Endometrial microvascular endothelial cells (primary cell): ENCODE measurements around the gene C16orf96. TPM values are rescaled to one million over a fixed set of nuclear protein-coding genes. Genes with fewer than 3 reads are reported as not detected.

ENCODE experiments used
- in situ Hi-C: cut with HindIII; loops from 2 replicates; pipeline ENCODE4 v1.10.0; 2017; ENCODE audit warnings: low sequenced_read_pairs, low pct_unique_long_range_greater_than_20kb; ENCODE audit errors: inconsistent ontology term
- total RNA-seq: library from RNA; depleted of rRNA; stranded (reverse); fragments of >200 nt; gene quantifications from one replicate; pipeline ENCODE4 v1.2.3, GENCODE V29; 2015; ENCODE audit errors: inconsistent ontology term

Gene C16orf96
- total RNA-seq, 1 donor from 2014 or later: not detected

GRCh38 chr16:4591706-4592470 is 35.7 kb downstream of the C16orf96 start:
- in situ Hi-C loops: no loop called here

GRCh38 chr16:4593086-4593485 is 36.9 kb downstream of the C16orf96 start:
- in situ Hi-C loops: no loop called here

GRCh38 chr16:4594433-4595410 is 38.6 kb downstream of the C16orf96 start:
- in situ Hi-C loops: no loop called here

DNA sequence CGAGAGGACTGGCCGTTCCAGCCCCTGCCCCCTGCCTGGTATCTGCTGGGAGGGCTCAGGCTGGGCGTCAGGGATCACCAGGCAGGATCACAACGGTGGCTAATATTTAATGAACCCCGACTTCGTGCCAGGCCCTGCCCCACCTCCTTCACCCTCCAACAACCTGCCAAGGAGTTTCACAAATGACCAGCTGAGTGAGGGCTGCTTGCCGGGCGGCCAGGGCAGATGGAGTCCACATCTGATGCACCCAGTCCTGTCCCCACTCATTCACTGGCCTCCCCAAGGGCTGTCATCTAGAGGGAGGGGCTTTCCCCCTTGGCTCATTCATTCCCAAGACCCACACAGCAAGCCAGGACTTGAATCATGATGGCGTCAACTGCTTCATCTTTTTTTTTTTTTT is 41.0 kb downstream of the C16orf96 start:
- in situ Hi-C loops: no loop called here

DNA sequence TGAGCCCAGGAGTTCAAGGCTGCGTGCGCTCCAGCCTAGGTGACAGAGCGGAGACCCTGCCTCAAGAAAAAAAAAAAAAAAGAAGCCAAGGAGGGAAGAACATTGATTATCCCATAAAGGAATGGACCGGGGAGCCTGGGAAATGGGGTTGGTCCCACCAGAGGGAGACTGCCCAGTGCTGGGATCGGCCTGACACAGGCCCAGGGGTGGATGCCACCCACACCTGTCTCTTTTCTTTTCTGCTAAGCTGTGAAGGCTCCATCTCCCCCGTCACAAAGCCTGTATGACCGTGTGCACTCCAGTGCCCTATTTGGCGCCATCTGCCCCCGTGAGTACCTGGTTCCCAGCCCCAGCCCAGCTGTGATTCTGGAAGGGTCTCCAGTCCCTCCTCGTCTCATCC is 42.9 kb downstream of the C16orf96 start:
- in situ Hi-C loops: no loop called here

- in situ Hi-C loops: no loop called here
These were observed 43.4 kb downstream of the C16orf96 start for GRCh38 chr16:4599545-4599944.

DNA sequence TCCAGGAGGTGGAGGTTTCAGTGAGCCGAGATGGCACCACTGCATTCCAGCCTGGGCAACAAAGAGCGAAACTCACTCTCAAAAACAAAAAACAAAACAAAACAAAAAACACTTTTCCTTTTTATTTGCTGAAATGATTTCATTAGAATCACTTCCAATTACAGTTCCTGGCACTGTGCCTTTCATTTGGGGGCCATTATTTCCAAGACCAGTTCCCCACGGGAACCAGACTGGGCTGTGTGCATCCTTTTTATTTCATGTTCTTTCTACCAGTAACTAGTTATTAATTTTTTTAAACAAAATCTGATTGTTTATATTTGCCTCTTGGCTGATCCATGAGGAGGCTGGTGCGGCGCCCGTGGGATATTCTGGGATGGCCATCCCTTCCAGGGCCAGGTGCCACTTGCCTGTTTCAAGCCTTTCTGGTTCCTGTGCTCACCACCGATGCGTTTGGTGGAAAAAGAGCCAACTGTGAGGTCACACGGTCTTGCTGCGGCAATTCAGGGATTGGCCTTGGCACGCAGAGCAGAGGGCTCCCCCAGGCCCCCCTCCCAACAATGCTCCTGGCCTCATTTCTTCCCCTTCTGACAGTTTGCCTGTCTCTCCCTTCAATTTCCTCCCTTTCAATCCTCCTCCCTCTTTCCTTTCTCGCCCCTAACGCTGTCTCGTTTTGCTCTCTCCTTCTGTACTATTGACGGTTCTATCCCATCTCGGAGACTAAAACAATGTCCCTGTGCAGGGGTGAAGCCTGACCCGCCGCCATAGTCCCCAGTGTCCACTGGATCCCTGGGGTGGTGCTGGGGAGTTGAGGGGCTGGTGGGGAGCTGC is 45.1 kb downstream of the C16orf96 start:
- in situ Hi-C loops: no loop called here

DNA sequence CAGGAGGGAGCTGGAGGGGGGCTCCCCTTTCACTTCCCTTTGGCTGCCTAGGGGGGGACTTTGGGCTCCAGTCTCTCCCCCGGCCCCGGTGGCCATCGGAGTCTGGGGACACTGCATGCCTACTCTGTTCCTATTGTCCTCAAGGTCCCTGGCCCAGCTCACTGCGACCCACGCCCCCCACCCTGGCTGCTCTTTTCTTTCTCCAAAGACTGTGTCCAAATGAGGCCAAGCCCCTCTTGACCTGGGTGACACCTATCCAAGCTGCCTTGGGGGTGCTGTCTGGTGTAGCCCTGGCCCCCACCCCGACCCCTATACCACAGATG is 45.7 kb downstream of the C16orf96 start:
- in situ Hi-C loops: no loop called here

DNA sequence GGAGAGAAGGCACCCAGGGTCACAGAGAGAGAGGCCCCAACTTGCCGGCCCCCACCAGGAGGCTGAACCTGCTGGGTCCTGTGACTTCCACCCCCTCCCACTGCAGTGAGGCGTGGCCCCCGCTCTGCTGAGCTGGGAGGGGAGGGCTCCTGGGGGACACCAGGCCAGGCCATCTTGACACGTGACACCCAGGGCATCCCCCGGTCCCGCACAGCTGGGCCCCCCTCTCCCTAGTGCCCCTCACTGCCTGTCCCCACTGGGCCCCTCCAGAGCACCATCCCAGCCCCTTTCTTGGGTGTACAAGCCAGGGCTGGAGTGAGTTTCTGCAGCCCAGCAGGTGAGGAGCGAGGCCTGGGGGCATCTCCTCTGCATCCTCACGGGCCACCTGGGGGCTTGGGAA is 46.2 kb downstream of the C16orf96 start:
- in situ Hi-C loops: no loop called here

DNA sequence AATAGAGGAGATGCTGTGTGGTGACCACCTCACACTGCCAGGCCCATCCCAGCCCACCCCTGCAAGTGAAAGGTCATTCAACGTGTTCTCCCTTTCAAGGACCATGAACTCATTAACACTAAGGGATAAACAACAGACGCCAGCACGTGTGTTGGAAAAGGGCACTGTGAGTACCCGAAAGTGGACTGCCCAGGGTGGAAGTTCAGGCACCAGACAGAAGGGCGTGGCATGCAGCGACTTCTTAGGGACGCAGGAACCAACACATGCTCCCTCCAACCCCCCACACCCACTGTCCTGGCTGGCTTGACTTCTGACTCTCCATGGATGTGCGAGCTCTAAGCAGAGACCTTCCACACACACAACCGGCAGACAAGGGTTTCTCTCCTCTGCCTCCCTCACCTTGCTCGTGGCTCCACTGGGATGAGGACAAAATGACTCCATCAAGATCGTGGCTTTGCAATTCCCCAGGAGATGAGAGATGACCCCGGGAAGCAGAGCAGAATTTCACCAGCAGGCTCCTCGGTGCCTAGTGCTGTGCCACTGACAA is 47.6 kb downstream of the C16orf96 start:
- in situ Hi-C loops: no loop called here

GRCh38 chr16:4604401-4604800 is 48.3 kb downstream of the C16orf96 start:
- in situ Hi-C loops: no loop called here

DNA sequence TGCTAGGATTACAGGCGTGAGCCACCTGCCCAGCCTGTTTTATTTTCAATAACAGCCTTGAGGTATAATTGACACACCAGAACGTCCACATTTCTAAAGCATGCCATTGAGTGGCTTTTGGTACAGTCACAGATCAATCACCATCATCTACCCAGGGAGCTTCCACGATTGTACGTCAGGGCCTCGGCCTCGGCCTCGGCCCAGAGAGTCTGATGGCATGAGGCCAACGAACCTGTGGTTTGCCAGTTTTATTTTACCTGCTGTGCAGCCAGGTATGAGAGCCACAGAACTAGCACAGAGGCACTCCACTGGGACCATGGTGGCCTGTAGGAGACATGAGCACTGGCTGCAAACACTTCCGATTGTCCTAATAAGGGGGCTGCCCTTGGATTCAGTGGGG is 50.2 kb downstream of the C16orf96 start:
- in situ Hi-C loops: no loop called here

DNA sequence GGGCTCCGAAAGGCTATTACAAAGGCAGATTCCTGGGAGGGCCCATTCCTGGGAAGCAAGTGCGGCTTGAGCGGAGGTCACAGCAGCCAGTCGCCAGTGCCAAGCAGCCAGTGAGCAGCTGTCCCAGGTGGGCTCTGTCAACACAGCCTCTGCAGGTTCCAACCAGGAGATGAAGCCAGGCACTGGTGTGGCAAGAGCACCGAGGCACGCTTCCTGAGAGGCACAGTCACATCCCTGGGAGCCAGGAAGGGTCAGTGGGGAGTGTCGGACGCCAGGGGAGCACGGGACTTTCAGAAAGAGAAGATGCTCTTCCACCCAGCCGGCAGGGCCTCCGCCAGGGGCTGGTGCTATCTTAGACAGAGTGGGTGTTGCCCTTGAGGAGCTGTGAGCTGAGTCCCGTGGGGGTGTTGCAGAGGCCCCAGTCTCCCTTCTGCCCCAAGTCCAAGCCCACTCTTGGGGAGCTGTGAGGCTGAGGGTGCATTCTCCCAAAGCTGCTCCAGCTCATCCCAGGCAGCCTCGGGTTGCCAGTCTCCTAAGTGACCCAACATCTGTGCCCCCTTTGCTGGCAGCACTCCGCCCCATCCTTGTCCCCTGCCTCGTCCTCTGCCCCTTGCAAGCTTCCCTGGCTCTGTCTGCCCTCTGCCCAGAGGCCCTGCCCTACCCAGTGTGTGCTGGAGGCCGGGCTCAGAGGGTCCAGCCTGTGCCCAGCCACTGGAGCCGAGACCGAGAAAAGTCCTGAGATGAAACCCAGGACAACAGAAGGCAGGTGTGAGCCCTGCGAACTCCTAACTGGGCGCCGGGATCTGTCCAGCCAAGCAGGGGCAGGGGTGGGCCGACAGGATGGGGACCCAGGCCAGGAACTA is 51.9 kb downstream of the C16orf96 start:
- in situ Hi-C loops: no loop called here

DNA sequence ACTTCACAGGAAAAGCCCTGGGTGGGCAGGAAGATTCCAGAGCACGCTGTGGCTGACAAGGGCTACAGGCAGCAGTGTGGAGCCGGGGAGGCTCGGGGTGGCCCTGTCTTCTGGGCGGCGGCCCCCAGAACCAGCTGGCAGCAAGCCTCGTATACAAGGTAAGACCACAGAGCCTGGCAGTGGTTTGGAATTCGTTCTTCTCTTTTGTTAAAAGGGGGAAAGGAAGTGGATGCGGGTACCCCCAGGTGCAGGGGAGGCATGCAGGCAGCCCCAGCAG is 52.5 kb downstream of the C16orf96 start:
- in situ Hi-C loops: no loop called here

DNA sequence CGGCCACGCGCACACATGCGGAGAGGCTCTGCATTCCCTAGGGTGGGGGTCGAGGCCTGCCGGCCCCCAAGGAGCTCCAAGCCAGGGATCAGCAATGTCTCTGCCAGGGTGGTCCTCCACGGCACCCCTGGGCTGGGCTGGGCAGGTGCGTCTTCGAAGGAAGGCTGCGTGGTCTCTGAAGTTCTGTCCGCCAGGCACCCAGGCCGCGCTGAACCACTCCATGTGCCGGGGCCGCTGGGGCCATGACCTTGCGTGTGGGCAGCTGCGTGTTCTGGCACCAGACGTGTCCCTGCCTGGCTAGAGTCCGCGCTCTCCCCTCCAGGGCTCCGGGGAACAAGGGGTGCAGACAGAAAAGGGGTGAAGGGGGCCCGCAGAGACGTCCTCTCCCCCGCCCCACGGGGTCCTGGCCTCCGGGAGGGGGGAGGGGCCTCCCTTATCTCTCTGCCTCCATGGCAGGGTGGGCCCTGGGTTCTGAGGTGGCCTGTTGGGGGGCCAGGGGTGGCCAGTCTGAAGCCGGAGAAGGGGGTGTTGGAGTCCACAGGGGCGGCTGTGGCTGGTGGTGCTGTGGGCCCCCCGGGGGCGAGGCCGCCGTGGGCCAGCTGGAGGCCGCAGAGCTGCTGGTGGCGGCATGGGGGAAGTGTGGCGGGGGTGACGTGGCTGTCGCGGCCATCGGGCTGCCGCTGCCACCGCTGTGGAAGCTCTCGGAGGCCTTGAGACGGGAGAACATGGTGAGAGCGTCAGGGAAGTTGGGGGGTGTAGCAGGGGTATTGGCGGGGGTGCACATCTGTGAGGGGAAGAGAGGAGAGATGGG is 53.3 kb downstream of the C16orf96 start:
- in situ Hi-C loops: no loop called here

DNA sequence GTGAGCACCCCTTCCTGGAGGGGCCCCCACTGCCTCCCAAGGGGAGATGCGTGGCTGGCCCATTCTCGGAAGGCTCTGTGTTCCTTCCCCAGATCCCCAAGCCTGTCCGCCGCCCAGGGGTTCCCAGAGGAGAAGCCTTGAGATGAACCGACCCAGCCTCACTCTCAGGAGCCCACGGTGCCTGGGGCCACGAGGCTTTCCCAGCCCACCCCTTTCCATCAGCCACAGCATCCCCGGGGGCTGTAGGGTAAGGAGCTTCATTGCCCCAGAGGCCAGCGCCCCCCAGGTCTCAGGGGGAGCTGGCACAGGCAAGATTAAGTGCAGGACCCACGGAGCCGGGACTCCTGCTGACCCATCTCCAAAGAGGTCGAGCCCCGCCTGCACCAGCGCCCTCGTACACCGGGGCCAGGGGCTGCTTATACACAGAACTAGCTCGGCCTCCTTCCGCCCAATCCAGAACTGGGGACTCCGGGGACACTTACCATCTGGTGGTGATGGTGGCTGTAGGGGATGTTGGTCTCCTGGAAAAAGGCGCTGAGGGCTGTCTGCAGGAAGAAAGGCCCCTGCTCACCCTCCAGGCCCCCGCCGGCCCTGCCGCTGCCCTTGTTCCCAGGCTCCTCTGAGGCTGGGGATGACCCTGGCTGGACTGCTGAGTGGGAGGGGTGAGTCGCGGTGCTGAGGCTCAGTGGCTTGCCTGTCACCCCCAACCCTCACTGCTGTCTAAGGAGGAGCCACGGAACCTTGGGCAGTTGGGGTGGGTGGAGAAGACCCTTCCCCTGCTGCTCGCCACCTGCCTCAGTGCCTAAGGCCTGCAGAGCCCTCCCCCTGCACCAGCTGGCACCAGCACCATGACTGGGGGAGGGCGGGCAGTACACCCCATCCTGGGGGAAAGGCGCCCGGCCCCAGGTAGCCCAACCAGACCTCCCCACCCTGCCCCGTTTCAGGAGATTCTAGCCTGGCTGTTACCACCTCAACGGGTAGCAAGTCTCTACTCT is 54.2 kb downstream of the C16orf96 start:
- in situ Hi-C loops: no loop called here
